PFSK-1 (cell line): ENCODE measurements around the gene LTB4R2.

Experiments used
- FOXP2 ChIP-seq: optimal IDR thresholded peaks from 2 replicates; pipeline ENCODE3; 2011; ENCODE audit warnings: borderline replicate concordance, control low read depth, inconsistent platforms; ENCODE audit not compliant: insufficient read depth; ENCODE audit errors: extremely low read length, extremely low read depth
- POLR2AphosphoS5 ChIP-seq: IDR thresholded peaks from 2 replicates; pipeline ENCODE4 v1.6.1; 2012; ENCODE audit warnings: low read depth, mild to moderate bottlenecking, control low read depth, low read length, moderate library complexity
- SIN3A ChIP-seq: IDR thresholded peaks from 2 replicates; pipeline ENCODE4 v1.6.1; 2012; ENCODE audit warnings: mild to moderate bottlenecking, low read length, moderate library complexity, borderline replicate concordance; ENCODE audit not compliant: insufficient read depth
- TAF1 ChIP-seq: IDR thresholded peaks from 2 replicates; pipeline ENCODE4 v1.6.1; 2012; ENCODE audit warnings: low read length, control low read depth, borderline replicate concordance; ENCODE audit not compliant: insufficient read depth
- TF ChIP-seq, protein P1 (sequence below), 2 experiments: IDR thresholded peaks; 2 replicates each; pipeline versions ENCODE4 v1.6.1 to v1.8.0; 2011 to 2012; ENCODE audit warnings: low read depth in 2 of 2, low read length in 2 of 2, control low read depth in 1 of 2, inconsistent platforms in 1 of 2, mild to moderate bottlenecking in 1 of 2, moderate library complexity in 1 of 2; ENCODE audit not compliant: insufficient read depth in 1 of 2

DNA sequence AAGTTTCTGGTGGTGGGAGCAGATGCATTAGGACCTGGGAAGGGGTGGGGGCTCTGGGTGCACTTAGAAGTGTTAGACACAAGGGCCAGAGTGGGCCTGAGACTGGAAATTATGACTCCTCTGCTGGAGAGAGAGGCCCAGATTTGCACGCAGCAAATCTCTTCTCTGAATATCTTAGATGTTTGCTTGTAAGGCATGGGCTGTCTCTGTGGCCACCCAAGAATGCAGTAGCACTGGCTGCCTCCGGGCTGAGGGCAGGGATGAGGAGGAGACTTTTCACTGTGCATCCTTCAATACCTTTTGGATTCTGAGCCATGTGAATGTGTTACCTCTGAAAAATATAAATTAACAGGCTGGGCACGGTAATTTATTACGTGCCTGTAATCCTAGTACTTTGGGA is 24.6 kb upstream of the LTB4R2 start:
- TF ChIP-seq POLR2AphosphoS5 (no peak), TAF1 (no peak), SIN3A (no peak), FOXP2 (no peak)
- TF ChIP-seq, protein P1, sequence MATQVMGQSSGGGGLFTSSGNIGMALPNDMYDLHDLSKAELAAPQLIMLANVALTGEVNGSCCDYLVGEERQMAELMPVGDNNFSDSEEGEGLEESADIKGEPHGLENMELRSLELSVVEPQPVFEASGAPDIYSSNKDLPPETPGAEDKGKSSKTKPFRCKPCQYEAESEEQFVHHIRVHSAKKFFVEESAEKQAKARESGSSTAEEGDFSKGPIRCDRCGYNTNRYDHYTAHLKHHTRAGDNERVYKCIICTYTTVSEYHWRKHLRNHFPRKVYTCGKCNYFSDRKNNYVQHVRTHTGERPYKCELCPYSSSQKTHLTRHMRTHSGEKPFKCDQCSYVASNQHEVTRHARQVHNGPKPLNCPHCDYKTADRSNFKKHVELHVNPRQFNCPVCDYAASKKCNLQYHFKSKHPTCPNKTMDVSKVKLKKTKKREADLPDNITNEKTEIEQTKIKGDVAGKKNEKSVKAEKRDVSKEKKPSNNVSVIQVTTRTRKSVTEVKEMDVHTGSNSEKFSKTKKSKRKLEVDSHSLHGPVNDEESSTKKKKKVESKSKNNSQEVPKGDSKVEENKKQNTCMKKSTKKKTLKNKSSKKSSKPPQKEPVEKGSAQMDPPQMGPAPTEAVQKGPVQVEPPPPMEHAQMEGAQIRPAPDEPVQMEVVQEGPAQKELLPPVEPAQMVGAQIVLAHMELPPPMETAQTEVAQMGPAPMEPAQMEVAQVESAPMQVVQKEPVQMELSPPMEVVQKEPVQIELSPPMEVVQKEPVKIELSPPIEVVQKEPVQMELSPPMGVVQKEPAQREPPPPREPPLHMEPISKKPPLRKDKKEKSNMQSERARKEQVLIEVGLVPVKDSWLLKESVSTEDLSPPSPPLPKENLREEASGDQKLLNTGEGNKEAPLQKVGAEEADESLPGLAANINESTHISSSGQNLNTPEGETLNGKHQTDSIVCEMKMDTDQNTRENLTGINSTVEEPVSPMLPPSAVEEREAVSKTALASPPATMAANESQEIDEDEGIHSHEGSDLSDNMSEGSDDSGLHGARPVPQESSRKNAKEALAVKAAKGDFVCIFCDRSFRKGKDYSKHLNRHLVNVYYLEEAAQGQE (IDR thresholded peaks at IDR 0.05; ENCODE audit: insufficient read depth in 1 of 2, low read depth in 2 of 2, low read length in 2 of 2): no peak
